Activated T-helper 17 cell treated with anti-CD3 and anti-CD28 coated beads, Interleukin-2, amount 50 U/mL, for 72 hours (primary cell): Measurements from ENCODE around the gene MAN1C1. TPM values are rescaled to one million over a fixed set of nuclear protein-coding genes. Genes with fewer than 3 reads are reported as not detected.
A peak's percentile ranks its signal among the peaks of the same experiment; 100 is the strongest.

Experiments
- ATAC-seq: fragments of 150-1000 bp; cut with Tn5 transposase; replicated peaks from 2 replicates; pipeline ENCODE4 v1.10.0; 2021; ENCODE audit warnings: mild to moderate bottlenecking, moderate library complexity
- H3K27ac Mint-ChIP-seq: one replicate; pipeline ENCODE4 v1.8.0; 2022; ENCODE audit warnings: mixed read lengths
- H3K27me3 Mint-ChIP-seq: one replicate; pipeline ENCODE4 v1.8.0; 2022; ENCODE audit warnings: mixed read lengths
- H3K36me3 Mint-ChIP-seq: one replicate; pipeline ENCODE4 v1.8.0; 2022; ENCODE audit warnings: low read depth, mild to moderate bottlenecking, mixed read lengths
- H3K4me1 Mint-ChIP-seq: one replicate; pipeline ENCODE4 v1.8.0; 2022; ENCODE audit warnings: mixed read lengths
- H3K4me3 Mint-ChIP-seq: one replicate; pipeline ENCODE4 v1.8.0; 2022; ENCODE audit warnings: mild to moderate bottlenecking, mixed read lengths
- H3K9me3 Mint-ChIP-seq: one replicate; pipeline ENCODE4 v1.8.0; 2022; ENCODE audit warnings: mixed read lengths
- total RNA-seq, 2 donors: library from RNA; stranded (reverse); gene quantifications; one replicate each; pipeline ENCODE4 v1.2.3, GENCODE V29; 2022

Gene MAN1C1
- total RNA-seq, 2 donors from 2014 or later = 6.2 to 7.7 TPM

DNA sequence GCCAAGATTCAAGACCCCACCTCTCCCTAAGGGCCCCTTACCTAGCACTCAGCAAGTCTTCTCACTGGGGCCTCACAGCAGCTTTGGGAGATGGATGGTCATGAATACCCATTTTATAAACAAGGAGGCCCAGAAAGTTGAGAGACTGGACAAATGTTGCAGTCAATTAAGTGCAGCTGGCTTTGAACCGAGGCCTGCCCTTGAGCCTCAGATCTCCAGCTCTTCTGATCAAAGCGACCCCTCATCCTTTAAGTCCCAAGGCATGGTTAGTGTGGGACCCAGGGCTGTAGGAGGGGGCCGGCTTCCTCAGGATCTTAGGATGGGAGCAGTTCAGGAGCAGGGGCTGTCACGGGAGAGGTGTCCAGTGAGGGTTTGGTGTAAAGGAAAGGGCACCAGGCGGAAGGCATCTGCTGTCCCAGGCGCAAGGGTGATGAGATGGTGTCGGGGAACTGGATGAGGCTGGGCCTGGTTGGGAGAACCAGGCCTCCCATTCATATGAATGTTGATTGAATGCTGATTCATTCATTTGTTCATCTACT is 198.0 kb downstream of the MAN1C1 start:
- Mint-ChIP-seq H3K27me3 (no peaks in the 10 kb centered on the region), H3K36me3 (peaks cover 4% of the 10 kb centered on the region), H3K9me3 (no peaks in the 10 kb centered on the region), H3K4me1 (peaks cover 6% of the 10 kb centered on the region), H3K27ac (peak overlapping the region; percentile 49), H3K4me3 (no peak overlapping the region)
- ATAC-seq = no peak

DNA sequence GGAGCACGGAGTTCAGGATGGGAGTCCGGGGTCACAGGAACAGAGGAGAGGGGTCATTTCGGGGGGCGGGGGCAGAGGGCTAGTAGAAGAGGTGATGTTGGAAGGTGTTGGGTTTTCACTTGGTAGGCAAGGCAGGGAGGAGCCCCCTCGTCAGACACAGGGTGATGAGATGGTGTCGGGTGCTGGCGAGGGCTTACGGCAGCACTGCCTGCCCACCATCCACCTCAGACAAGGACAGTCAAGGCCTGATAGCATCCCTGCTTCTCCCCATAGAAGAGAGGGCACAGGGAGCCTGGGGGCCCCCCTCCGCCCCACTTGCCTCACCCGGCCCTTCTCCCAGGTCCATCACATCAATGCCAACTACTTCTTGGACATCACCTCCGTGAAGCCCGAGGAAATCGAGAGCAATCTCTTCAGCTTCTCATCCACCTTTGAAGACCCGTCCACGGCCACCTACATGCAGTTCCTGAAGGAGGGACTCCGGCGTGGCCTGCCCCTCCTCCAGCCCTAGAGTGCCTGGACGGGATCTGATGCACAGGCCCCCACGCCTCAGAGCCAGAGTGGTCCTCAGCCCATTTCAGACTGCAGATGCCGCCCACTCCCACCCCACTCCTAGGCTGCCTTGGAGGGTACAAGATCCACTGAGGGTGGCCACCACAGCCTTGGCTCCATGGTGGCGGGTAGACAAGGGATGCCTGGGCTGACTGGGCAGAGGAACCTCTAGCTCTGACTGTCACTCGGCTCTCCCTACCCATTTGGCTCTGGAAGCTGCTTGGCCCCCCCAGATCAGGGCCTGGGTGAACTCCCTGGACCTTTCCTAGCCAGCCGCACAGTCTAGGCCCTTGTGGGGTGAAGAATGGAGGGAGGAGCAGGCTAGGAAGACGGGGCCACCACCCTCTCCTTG is 198.9 kb downstream of the MAN1C1 start:
- Mint-ChIP-seq H3K4me3 (no peak overlapping the region), H3K9me3 (no peaks in the 10 kb centered on the region), H3K4me1 (peaks cover 6% of the 10 kb centered on the region), H3K27me3 (no peaks in the 10 kb centered on the region), H3K36me3 (peaks cover under 1% of the 10 kb centered on the region), H3K27ac (no peak overlapping the region)
- ATAC-seq = no peak

DNA sequence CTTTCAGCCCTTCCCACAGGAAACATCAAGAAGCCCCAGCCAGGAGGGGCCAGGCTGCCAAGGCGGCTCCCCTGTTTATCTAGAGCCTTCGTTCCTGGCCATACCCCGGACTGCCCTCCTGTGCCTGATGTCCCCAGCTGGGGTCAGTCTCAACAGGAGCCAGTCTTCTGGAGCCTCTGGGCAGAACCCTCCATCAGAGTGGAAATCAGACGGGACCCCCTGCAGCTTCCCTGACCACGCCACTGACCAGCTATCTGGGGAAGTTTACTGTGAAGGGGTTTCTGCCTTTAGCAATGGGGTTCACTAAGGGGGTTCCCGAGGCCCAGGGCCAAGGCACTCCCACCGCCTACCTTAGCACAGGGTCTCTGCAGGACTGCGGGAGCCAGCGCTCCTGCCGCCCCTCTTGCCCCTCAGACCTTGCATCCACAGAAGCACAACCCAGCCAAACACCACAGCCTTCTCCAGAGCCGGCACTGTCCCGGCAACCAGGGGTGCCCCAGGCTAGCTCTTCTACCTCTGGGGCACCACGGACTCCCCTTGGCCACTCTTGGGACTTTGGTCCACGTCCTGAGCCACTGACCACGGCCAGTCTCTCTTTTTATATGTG is 199.6 kb downstream of the MAN1C1 start:
- H3K9me3 Mint-ChIP-seq = no peaks in the 10 kb centered on the region
- H3K4me3 Mint-ChIP-seq = no peak overlapping the region
- no peak overlapping the region for H3K27ac Mint-ChIP-seq
- H3K36me3 Mint-ChIP-seq = peaks cover 9% of the 10 kb centered on the region
- H3K27me3 Mint-ChIP-seq = no peaks in the 10 kb centered on the region
- ATAC-seq = no peak
- H3K4me1 Mint-ChIP-seq = peaks cover 13% of the 10 kb centered on the region

DNA sequence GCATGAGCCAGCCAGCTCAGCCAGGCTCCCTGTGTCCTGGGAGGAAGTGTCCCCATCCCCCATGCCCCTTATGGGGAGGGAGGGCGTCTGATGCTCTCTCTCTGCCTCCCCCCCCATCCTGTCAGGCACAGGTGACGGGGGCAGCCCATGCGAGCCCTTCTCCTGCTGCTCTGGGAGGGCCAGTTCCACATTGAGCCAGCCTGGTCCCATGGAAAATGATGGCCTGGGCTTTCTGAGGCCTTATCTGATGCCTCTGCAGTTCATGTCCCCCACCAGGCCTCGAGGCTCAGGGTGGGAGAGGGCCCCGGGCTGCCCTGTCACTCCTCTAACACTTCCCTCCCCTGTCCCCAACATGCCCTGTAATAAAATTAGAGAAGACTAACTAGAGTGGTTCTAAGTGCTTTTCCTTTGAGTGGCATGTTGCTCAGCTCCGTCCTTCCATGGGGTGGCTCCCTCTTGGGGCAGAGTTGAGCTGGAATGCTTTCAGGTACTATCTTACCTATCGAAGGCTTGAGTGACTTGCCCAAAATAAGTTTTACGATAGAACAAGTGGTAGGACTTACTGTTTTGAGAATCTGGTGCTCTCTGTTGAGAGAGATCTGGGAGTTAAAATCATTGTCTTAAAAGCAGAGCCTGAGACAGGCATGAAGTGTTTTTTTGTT is 201.4 kb downstream of the MAN1C1 start:
- Mint-ChIP-seq H3K4me1 (peaks cover 23% of the 10 kb centered on the region), H3K27ac (peak overlapping the region; percentile 96), H3K36me3 (peaks cover 9% of the 10 kb centered on the region), H3K27me3 (no peaks in the 10 kb centered on the region), H3K4me3 (peak overlapping the region; percentile 97), H3K9me3 (no peaks in the 10 kb centered on the region)
- ATAC-seq = no peak

DNA sequence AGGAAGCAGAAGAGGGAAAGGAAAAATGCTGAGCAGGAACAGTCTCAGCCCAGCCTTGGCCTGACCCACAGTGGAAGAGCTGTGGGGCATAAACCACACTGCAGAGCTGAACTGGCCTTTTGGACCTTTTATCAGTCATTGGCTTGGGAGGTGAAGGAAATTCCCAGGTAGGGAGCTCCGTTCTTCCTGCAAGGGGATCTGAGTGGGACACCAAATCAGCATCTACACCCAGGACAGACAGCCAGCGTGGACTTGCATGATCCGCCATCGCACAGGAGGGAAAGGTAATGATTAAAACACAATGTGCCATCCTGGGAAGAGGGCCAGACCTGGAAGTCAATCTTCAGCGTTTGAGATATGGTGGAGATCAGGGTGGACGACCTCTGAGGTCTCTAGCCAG is 202.0 kb downstream of the MAN1C1 start:
- Mint-ChIP-seq H3K36me3 (peaks cover 13% of the 10 kb centered on the region), H3K27me3 (no peaks in the 10 kb centered on the region), H3K27ac (peak overlapping the region; percentile 96), H3K4me1 (peaks cover 23% of the 10 kb centered on the region), H3K9me3 (no peaks in the 10 kb centered on the region), H3K4me3 (peak overlapping the region; percentile 97)
- ATAC-seq = no peak

DNA sequence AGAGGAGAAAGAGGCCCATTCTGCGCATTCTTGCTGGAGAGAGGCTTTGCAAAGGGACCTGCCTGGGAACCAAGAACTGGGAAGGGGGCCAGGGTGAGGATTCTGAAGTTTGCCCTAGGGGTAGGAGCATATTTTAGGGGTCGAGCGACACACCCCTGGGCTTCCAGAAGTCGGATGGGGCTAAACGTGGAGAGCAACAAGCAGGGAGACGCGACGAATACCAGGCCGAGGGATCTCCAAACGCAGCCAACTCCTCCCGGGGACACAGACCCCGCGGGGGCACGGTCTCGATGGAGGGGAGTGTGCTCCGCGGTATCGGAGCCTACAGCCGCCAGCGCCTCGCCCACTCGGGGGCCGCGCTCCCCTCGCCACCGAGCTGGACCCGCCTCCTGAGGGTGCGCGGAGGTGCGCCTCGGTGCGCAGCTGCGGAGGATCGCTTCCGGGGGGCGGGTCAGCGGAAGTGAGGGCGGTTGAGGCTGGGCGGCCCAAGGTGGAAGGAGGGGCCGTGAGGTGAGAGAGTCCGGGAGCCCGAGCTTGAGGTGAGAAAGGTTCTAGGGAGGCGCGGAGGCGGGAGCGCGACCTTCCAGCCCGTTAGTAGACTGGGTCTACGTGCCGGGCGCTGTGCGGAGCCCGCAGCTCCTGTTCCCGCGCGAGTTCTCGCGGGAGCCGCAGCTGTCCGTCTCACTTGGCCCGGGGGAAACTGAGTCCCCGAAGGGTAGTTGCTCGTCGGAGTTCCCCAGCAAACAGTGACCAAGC is 203.1 kb downstream of the MAN1C1 start, which contains the start of gene MTFR1L:
Gene MTFR1L (plus strand): TSS at position 464 of the 756 bp plus-strand sequence. CDS start 3,151 bp downstream, outside the sequence.
- Mint-ChIP-seq H3K36me3 (peaks cover 24% of the 10 kb centered on the region), H3K27me3 (no peaks in the 10 kb centered on the region), H3K4me1 (peaks cover 23% of the 10 kb centered on the region), H3K9me3 (no peaks in the 10 kb centered on the region), H3K27ac (peak within 1 kb of the TSS; percentile 96), H3K4me3 (peak within 1 kb of the TSS; percentile 97)
- peak; percentile 90 for ATAC-seq

DNA sequence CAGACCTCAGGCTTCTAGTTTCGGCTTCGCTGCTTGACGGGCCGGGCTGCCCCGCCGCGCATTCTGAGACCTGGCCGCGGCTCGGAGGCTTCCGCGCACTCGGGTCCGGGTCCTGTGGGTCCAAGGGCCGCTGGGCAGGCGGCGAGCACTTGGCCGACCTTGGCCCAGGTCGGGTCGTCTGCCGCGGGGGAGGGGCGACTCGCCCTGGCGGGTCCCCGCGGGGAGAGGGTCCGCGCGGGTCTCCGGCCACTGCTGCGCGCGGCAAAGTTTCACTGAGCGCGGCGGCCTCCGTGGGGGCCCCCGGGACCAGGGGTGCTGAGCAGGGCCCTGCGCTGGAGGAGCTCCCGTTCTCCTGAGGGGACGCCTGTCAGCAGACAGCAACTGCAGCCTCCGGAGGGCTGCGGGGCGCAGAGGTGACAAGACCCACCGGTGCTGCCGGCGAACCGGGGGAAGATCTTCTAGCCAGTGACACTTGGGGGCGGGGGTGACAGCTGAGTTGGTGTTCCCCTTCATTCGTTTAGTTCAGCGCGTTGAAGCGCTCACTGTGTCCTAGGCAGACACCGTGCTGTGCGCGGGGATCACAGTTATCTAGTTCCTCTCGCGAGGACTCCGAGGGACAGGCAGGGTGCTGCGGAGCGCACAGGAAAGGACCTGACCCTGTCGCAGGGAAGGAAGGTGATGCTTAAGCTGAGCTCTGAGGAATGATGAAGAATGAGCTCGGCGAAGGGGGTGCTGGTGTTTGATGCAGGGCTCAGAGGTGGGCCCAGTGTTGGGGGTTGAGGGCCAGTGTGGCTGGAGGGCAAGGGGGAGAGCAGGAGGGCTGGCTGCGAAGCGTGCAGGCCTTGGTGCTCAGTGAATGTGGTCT is 203.9 kb downstream of the MAN1C1 start:
- no peaks in the 10 kb centered on the region for H3K9me3 Mint-ChIP-seq
- peaks cover 23% of the 10 kb centered on the region for H3K4me1 Mint-ChIP-seq
- peak overlapping the region; percentile 97 for H3K4me3 Mint-ChIP-seq
- no peaks in the 10 kb centered on the region for H3K27me3 Mint-ChIP-seq
- peak; percentile 74 for ATAC-seq
- peaks cover 25% of the 10 kb centered on the region for H3K36me3 Mint-ChIP-seq
- peak overlapping the region; percentile 96 for H3K27ac Mint-ChIP-seq

DNA sequence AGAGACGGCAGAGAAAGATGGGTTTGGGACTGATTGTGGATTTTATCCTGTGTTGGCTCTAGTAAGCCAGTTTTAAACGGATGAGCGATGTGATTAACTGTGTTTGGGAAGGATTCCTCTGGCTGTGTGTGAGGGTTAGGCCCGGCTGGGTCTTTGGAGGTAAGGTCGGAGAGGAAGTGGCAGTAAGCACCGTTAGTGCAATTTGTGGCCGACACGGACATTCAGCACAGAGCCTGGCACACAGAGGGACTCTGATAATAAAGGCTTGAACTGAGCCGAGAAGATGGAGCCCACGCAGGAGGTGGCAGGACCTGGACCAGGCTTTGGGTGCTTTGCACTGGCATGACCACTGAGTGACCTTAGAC is 204.5 kb downstream of the MAN1C1 start:
- ATAC-seq = no peak
- peak overlapping the region; percentile 97 for H3K4me3 Mint-ChIP-seq
- H3K36me3 Mint-ChIP-seq = peaks cover 31% of the 10 kb centered on the region
- peaks cover 23% of the 10 kb centered on the region for H3K4me1 Mint-ChIP-seq
- no peaks in the 10 kb centered on the region for H3K27me3 Mint-ChIP-seq
- H3K9me3 Mint-ChIP-seq = no peaks in the 10 kb centered on the region
- H3K27ac Mint-ChIP-seq = peak overlapping the region; percentile 96

DNA sequence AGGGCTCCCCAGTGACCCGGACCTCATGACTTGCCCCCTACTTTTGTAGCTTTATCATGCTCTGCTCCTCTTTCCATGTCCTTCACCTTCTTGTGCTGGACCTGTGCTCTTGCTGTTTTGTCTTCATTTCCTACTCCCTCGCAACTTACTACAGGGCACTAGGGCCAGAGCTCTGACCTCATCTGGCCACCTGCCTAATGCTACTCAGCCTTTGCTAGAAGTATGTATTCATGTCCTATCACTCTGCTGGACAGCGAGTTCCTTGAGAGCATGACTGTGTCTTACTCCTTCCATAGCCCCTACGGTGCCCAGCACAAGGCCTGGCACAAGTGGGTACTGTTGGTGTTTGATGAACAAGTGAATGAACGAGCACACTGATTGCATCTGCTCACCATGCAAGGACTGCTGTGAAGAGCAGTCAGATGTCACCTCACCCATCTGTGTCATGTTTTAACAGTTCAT is 205.1 kb downstream of the MAN1C1 start:
- peak overlapping the region; percentile 96 for H3K27ac Mint-ChIP-seq
- peaks cover 37% of the 10 kb centered on the region for H3K36me3 Mint-ChIP-seq
- H3K4me3 Mint-ChIP-seq = peak overlapping the region; percentile 97
- no peak for ATAC-seq
- H3K9me3 Mint-ChIP-seq = no peaks in the 10 kb centered on the region
- peaks cover 23% of the 10 kb centered on the region for H3K4me1 Mint-ChIP-seq
- no peaks in the 10 kb centered on the region for H3K27me3 Mint-ChIP-seq

DNA sequence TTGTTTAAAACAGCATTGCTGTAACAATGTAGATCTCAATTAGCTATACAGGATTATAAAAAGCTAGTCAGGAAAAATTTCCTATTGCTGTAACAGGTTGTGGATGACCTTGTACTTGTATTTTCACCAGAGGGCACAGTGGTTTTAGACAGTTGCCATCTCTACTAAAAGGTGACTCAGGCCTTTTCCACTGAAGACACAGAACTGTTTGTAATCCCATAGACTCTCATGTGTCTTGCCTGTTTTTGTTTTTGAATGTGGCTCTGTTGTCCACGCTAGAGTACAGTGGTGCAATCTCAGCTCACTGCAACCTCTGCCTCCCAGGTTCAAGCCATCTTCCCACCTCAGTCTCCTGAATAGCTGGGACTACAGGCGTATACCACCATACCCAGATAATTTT is 209.0 kb downstream of the MAN1C1 start:
- Mint-ChIP-seq H3K9me3 (no peaks in the 10 kb centered on the region), H3K36me3 (peaks cover 74% of the 10 kb centered on the region), H3K4me3 (no peak overlapping the region), H3K27me3 (no peaks in the 10 kb centered on the region), H3K27ac (no peak overlapping the region), H3K4me1 (peaks cover 16% of the 10 kb centered on the region)
- no peak for ATAC-seq

DNA sequence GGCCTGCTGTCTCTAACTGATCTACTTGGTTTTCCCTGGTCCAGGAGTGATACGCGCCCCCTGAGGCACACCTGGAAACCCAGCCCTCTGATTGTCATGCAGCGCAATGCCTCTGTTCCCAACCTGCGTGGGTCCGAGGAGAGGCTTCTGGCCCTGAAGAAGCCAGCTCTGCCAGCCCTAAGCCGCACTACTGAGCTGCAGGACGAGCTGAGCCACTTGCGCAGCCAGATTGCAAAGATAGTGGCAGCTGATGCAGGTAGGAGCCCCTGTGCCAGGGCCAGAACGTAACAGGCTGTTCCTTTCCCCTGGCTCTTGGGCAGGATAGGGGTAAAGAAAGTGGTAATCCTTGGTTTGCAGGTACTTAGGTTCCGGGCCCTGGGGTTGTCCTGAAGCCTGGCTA is 210.0 kb downstream of the MAN1C1 start:
- H3K4me1 Mint-ChIP-seq = peaks cover 12% of the 10 kb centered on the region
- no peaks in the 10 kb centered on the region for H3K27me3 Mint-ChIP-seq
- no peak overlapping the region for H3K27ac Mint-ChIP-seq
- H3K4me3 Mint-ChIP-seq = no peak overlapping the region
- no peak for ATAC-seq
- H3K36me3 Mint-ChIP-seq = peaks cover 77% of the 10 kb centered on the region
- H3K9me3 Mint-ChIP-seq = no peaks in the 10 kb centered on the region

DNA sequence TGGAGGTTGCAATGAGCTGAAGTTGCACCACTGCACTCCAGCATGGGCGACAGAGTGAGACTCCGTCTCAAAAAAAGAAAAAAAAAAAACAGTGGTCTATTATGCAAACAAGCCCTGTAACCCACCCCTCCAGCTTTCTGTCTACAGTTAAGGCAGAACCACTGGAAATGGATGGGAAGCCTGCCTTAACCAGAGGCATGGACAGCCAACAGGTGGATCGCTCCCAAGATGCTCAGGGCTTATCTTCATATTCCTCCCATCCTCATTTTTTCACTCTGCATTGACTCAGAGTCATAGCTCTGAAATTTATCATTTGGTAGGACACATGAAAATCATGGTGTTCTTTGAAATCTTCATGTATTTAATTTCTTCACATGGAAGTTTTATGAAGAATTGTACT is 211.9 kb downstream of the MAN1C1 start:
- H3K27ac Mint-ChIP-seq = no peak overlapping the region
- peaks cover 4% of the 10 kb centered on the region for H3K4me1 Mint-ChIP-seq
- no peak for ATAC-seq
- no peaks in the 10 kb centered on the region for H3K27me3 Mint-ChIP-seq
- no peaks in the 10 kb centered on the region for H3K9me3 Mint-ChIP-seq
- peaks cover 92% of the 10 kb centered on the region for H3K36me3 Mint-ChIP-seq
- H3K4me3 Mint-ChIP-seq = no peak overlapping the region

DNA sequence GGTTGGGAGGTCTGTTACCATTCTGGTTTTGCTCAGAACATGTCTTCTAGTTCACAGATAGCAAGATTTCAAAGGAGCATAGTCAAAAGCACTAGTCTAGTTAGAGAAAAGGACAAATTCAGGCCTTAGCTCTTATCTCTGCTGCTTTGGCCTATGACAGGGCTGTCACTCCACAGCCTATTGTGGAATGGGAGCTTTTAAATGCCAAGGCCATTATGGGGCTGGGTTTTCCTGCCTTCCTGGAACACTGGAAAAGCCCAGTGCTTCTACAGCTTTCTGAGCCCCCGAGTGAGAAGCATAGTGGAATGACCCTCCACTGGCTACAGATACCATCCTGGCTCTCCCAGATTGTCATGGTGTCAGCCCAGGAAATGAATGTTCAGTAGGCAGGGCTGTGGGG is 212.5 kb downstream of the MAN1C1 start:
- no peaks in the 10 kb centered on the region for H3K27me3 Mint-ChIP-seq
- H3K36me3 Mint-ChIP-seq = peaks cover 91% of the 10 kb centered on the region
- no peak overlapping the region for H3K27ac Mint-ChIP-seq
- H3K4me3 Mint-ChIP-seq = no peak overlapping the region
- H3K9me3 Mint-ChIP-seq = no peaks in the 10 kb centered on the region
- no peak for ATAC-seq
- peaks cover 4% of the 10 kb centered on the region for H3K4me1 Mint-ChIP-seq
